ENCODE measurements around the gene PRIMA1. TPM values are rescaled to one million over a fixed set of nuclear protein-coding genes. Genes with fewer than 3 reads are reported as not detected.

PRIMA1 gene
- total and polyA plus RNA-seq, 2 donors from 2014 or later: 1.0 to 1.7 TPM

DNA sequence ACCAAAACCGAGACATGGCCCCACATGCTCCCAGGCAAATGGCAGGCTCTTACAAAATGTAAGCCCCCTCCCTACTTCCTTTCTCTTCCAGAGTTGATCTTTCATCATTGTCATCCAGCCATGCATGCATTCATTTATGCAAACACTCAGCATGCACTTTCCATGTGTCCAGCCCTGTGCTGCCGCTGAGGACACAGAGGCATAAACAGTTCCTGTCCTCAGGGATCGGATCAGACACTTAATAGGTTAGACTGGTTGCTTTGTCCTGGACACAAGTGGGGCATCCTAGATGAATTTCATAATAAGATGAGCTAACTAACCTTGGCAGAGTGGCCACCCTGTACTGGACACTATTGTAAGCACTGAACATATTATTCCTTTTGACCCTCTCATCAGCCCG, 23.1 kb downstream of the PRIMA1 start:
- FAIRE-seq: no peak
- TF ChIP-seq, protein P1, sequence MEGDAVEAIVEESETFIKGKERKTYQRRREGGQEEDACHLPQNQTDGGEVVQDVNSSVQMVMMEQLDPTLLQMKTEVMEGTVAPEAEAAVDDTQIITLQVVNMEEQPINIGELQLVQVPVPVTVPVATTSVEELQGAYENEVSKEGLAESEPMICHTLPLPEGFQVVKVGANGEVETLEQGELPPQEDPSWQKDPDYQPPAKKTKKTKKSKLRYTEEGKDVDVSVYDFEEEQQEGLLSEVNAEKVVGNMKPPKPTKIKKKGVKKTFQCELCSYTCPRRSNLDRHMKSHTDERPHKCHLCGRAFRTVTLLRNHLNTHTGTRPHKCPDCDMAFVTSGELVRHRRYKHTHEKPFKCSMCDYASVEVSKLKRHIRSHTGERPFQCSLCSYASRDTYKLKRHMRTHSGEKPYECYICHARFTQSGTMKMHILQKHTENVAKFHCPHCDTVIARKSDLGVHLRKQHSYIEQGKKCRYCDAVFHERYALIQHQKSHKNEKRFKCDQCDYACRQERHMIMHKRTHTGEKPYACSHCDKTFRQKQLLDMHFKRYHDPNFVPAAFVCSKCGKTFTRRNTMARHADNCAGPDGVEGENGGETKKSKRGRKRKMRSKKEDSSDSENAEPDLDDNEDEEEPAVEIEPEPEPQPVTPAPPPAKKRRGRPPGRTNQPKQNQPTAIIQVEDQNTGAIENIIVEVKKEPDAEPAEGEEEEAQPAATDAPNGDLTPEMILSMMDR (IDR thresholded peaks at IDR 0.05; ENCODE audit: borderline replicate concordance, extremely low read depth, insufficient read depth): no peak
- Histone ChIP-seq H3K36me3 (ENCODE audit: control insufficient read depth in 2 of 3, insufficient read depth in 3 of 3, low read length in 3 of 3) (no peaks in the 10 kb centered on the region), H3K9ac (ENCODE audit: low read length in 3 of 3) (no peak overlapping the region), H3K27ac (ENCODE audit: low read depth in 2 of 2, low read length in 2 of 2) (no peak overlapping the region), H3K27me3 (ENCODE audit: control insufficient read depth, insufficient read depth, low read length) (no peaks in the 10 kb centered on the region), H3K4me1 (ENCODE audit: control insufficient read depth in 2 of 3, insufficient read depth in 2 of 3, low read depth in 1 of 3, low read length in 3 of 3) (no peaks in the 10 kb centered on the region), H3K9me3 (ENCODE audit: control insufficient read depth in 2 of 3, insufficient read depth in 1 of 3, low read length in 3 of 3) (no peaks in the 10 kb centered on the region), H3K4me3 (ENCODE audit: low read length in 3 of 3) (no peak overlapping the region)
- no peak for DNase-seq
- intact Hi-C loops (cut with DNase I): no loop called here

DNA sequence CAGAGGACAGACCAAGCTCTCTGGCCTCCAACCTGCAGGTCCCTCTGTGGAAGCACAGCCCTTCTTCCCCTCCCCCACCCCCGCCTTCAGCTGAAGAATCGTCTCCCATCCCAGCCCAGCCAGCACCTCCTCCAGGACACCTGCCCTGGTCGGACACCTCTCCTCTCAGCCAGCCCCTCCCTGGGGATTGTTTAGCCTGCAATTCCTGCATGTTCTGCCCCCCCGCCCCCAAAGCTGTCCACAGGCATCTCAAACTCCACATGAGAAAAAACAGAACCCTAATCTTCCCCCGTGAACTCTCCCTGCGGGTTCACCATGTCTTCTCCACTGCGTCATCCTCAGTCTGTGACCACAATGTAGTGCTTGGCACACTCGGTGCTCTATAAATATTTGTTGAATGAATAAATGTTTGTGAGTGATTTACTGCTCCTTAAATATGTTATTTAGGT, 24.1 kb downstream of the PRIMA1 start:
- FAIRE-seq: no peak
- Histone ChIP-seq H3K9ac (ENCODE audit: low read length in 3 of 3) (no peak overlapping the region), H3K9me3 (ENCODE audit: control insufficient read depth in 2 of 3, insufficient read depth in 1 of 3, low read length in 3 of 3) (no peaks in the 10 kb centered on the region), H3K27me3 (ENCODE audit: control insufficient read depth, insufficient read depth, low read length) (no peaks in the 10 kb centered on the region), H3K4me1 (ENCODE audit: control insufficient read depth in 2 of 3, insufficient read depth in 2 of 3, low read depth in 1 of 3, low read length in 3 of 3) (peaks cover 0 to 5% (median 0%) of the 10 kb centered on the region in 3 donors), H3K36me3 (ENCODE audit: control insufficient read depth in 2 of 3, insufficient read depth in 3 of 3, low read length in 3 of 3) (no peaks in the 10 kb centered on the region), H3K4me3 (ENCODE audit: low read length in 3 of 3) (no peak overlapping the region), H3K27ac (ENCODE audit: low read depth in 2 of 2, low read length in 2 of 2) (no peak overlapping the region)
- DNase-seq: peak in 1 of 5 donors; percentile 47
- TF ChIP-seq, protein P1 (IDR thresholded peaks at IDR 0.05; ENCODE audit: borderline replicate concordance, extremely low read depth, insufficient read depth): no peak
- intact Hi-C loops (cut with DNase I): no loop called here

DNA sequence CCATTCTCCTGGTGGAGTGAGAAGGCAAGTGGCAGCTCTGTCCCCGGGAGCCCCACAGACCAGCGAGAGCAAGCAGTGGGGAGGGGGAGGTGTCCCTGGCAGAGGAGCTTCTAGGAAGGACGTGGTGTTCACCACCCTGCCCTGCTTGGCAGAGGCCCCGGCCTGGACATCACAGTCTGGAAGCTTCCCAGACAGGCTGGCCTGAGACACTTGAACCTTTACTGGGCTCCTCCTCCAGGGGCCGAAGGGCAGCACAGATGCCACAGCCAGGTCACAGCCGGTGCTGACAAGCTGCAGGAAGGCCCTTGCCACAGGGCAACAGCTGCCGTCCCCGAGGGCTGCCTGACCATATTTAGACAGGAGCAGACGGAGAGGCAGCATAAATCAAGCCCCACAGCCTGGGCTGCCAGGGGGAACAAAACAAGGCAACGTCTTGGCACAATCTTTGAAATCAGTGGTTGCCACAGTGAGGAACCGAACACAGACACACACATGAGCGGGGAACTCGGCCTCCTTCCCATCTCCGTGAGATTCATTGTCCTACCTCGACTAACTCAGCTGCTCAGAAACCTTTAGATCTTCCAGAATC, 28.5 kb downstream of the PRIMA1 start:
- peaks cover 0 to 5% (median 0%) of the 10 kb centered on the region in 3 donors for H3K4me1 ChIP-seq (ENCODE audit: control insufficient read depth in 2 of 3, insufficient read depth in 2 of 3, low read depth in 1 of 3, low read length in 3 of 3)
- no peaks in the 10 kb centered on the region for H3K27me3 ChIP-seq (ENCODE audit: control insufficient read depth, insufficient read depth, low read length)
- H3K4me3 ChIP-seq (ENCODE audit: low read length in 3 of 3): no peak overlapping the region
- no peak overlapping the region for H3K27ac ChIP-seq (ENCODE audit: low read depth in 2 of 2, low read length in 2 of 2)
- TF ChIP-seq, protein P1 (IDR thresholded peaks at IDR 0.05; ENCODE audit: borderline replicate concordance, extremely low read depth, insufficient read depth): no peak
- DNase-seq (peak in 4 of 5 donors; percentile 50 to 72 (median 60)), FAIRE-seq (no peak)
- H3K9me3 ChIP-seq (ENCODE audit: control insufficient read depth in 2 of 3, insufficient read depth in 1 of 3, low read length in 3 of 3): no peaks in the 10 kb centered on the region
- intact Hi-C loops (cut with DNase I): no loop called here
- no peak overlapping the region for H3K9ac ChIP-seq (ENCODE audit: low read length in 3 of 3)
- no peaks in the 10 kb centered on the region for H3K36me3 ChIP-seq (ENCODE audit: control insufficient read depth in 2 of 3, insufficient read depth in 3 of 3, low read length in 3 of 3)

DNA sequence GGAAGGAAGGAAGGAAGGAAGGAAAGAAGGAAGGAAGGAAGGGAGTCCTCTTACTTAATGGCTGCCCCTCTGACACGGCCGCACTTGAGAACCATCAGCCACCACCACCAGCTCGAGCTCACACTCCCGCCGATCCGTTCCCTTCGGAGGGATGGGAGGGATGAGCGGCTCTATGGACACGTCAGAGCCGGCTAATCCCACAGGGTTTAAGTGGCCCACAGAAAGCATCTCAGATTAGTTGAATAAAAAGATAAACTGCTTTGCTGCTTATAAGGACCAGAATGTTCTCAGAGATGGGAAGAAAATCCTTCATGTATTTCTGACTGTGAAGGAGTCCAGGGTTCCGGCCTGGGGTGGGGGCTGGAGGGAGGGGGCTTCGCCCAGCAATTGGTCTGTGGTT, 31.1 kb downstream of the PRIMA1 start:
- TF ChIP-seq, protein P1 (IDR thresholded peaks at IDR 0.05; ENCODE audit: borderline replicate concordance, extremely low read depth, insufficient read depth): no peak
- DNase-seq: no peak
- intact Hi-C loops (cut with DNase I): no loop called here
- Histone ChIP-seq H3K36me3 (ENCODE audit: control insufficient read depth in 2 of 3, insufficient read depth in 3 of 3, low read length in 3 of 3) (no peaks in the 10 kb centered on the region), H3K9ac (ENCODE audit: low read length in 3 of 3) (no peak overlapping the region), H3K9me3 (ENCODE audit: control insufficient read depth in 2 of 3, insufficient read depth in 1 of 3, low read length in 3 of 3) (no peaks in the 10 kb centered on the region), H3K27ac (ENCODE audit: low read depth in 2 of 2, low read length in 2 of 2) (no peak overlapping the region), H3K4me1 (ENCODE audit: control insufficient read depth in 2 of 3, insufficient read depth in 2 of 3, low read depth in 1 of 3, low read length in 3 of 3) (peaks cover 0 to 5% (median 0%) of the 10 kb centered on the region in 3 donors), H3K27me3 (ENCODE audit: control insufficient read depth, insufficient read depth, low read length) (no peaks in the 10 kb centered on the region), H3K4me3 (ENCODE audit: low read length in 3 of 3) (no peak overlapping the region)
- FAIRE-seq: no peak
